Measurements from ENCODE around the gene ALKBH7.

ALKBH7 gene

DNA sequence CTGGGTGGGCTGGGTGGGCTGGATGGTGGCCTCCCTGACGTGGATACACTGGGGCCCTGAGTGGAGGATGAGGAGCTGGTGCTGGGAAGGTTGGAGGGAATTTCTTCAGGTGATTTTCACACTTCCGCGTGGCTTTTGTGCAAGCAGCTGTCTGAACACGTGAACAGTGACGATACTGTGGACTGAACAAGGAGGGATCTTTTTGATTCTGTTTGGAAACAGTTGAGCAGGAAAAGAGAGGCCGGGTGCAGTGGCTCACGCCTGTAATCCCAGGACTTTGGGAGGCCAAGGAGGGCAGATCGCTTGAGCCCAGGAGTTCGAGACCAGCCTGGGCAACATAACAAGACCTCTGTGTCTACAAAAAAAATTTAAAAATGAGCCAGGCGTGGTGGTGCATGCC lies 29.5 kb downstream of the ALKBH7 start:
- DNase-seq: no peak

GRCh38 chr19:6402837-6403608 lies 30.4 kb downstream of the ALKBH7 start:
- DNase-seq: peak in 1 of 2 experiments; percentile 42

DNA sequence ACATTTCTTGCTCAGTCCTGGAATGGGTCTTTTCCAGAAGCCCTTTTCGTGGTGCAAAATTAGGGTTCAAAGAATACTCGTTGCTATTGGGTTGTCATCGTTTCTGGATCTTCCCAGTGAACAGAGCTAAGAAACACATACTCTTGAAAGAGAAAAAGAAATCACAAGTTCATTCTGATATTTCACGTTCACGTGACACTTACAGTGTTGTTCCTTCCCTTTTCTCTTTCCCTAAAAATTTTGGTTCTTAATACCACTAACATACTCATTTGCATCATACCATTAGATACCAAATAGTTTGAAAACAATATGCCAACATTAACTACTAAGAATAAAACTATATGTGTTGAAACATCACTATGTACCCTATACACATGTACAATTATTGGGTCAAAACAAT lies 33.8 kb downstream of the ALKBH7 start:
- no peak for DNase-seq

GRCh38 chr19:6409346-6409745 lies 36.8 kb downstream of the ALKBH7 start:
- DNase-seq: no peak

- DNase-seq: no peak
Observed at GRCh38 chr19:6412061-6412446, 39.5 kb downstream of the ALKBH7 start.

GRCh38 chr19:6412447-6413091 lies 40.0 kb downstream of the ALKBH7 start:
- DNase-seq: no peak

- DNase-seq: no peak
Observed at GRCh38 chr19:6413291-6413690, 40.7 kb downstream of the ALKBH7 start.

GRCh38 chr19:6413721-6414643 lies 41.4 kb downstream of the ALKBH7 start:
- no peak for DNase-seq

DNA sequence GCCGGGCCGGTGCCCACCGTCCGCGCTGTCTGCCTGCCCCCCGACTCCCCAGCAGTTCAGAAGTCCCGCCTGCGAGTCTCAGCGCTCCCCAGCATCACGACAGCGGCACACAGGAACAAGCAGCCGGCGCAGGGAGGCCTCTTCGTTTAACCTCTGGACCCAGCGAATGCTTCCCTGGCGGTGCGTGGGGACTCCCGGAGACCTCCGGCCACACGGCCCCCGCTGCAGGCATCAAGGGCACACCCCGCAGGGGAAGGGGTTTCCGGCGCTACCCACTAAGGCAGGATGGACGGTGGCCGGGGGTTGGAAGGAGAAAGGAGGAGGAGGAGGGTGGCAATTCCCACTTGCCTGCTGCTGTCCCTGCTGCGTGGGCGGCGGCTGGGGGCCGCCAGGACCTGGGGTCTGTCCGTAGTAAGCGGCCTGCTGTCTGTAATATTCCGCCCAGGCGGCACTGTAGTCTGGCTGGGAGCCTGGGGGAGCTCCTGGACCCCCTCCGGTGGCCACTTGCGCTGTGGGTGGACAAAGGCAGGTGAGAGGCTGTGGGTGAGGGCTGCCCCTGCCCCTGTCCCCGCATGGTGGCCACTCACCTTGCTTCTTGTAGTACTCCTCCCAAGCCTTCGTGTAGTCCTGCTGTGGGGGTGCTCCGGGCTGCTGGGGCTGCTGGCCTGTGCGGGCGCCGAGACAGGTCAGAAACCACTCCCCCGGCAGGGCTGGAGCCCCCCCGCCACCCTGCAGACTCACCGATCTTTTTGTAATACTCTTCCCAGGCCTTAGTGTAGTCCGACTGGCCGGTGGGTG lies 42.4 kb downstream of the ALKBH7 start:
- DNase-seq: no peak

- no peak for DNase-seq
Observed at GRCh38 chr19:6415591-6416190, 43.1 kb downstream of the ALKBH7 start.

DNA sequence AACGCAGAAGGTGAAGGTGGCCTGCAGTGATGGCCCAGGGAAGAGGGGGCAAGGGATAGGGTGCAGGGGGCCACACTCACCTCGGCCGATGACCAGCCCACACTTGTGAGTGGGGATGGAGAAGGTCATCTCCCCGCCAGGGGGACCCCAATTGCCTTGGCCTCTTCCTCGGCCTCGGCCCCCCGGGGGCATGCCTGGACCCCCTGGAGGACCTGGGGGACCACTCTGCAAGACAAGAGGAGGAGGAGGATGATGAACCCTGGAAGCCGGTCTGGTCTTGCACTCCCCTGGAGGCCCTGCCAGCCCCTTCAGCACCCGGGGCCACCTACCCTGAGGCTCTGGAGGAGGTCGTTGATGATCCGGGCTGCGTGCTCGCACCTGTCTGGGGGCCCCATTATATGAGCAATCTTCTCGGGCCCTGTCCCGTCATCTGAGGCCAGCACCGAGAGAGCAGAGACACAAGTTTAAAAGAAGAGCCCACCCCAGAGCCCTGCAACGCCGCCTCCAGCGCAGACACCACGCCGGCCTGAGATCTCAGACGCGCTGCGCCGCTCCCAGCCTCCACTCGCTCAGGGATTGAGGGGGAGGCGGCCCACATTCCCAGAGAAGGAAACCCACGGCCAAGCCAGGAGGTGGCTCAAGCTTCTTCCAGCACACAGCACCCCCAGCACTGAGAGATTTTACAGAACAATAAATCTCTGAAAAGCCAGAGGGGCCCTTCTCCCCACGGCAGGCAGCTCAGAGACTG lies 44.2 kb downstream of the ALKBH7 start:
- DNase-seq: no peak

DNA sequence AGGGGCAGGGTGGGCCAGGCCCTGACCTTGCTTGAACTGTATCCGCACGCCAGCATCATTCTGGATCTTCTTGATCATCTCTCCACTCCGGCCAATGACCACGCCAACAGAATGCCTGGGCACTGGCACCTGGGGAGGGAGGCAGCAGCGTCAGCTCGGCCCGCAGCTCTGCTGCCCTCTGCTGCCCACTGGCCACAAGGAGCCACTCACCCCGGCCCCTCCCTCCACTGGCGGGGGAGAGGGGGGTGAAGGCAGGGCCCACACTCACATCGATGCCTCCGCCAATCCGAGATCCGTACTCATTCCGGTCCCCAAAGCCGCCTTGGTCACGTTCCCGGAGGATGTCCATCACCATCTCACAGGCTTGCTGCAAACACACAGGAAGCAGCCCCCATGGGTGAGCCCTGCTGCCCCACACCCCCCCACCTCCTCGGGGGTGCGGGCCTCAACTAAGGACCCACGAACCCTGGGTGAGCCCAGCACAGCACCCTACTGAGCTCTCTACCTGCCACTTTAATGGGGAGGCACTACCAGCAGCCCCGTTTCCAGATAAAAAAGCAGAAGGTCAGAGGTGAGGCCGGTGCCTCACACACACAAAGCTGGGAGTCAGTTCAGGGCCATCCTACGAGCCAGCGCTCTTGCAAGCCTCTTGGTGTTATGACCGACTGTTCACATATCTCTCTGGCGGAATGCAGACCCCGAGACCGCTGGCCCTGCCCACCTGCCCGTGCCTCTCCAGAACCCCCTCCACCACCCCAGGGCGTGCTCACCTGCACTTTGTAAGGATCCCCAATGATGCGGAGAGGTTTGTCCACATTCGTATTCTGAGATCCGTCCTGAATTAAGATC lies 45.3 kb downstream of the ALKBH7 start:
- DNase-seq: no peak

DNA sequence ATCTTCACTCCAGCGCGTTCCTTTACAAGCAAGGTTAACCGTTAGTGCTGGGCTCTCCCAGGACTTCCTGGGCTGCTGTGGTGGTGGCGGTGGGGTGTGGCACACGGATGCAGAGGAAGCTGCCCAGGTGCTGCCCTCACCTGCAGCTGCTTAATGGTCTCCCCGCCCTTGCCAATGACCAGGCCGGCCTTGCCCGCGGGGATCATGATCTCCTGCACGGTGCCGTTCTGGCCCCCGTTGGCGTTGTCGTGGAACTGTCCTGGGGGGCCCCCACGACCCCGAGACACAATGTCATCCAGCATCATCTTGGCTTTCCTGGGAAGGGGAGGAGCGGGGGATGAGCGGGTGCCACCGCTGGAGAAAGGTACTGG lies 46.0 kb downstream of the ALKBH7 start:
- no peak for DNase-seq

DNA sequence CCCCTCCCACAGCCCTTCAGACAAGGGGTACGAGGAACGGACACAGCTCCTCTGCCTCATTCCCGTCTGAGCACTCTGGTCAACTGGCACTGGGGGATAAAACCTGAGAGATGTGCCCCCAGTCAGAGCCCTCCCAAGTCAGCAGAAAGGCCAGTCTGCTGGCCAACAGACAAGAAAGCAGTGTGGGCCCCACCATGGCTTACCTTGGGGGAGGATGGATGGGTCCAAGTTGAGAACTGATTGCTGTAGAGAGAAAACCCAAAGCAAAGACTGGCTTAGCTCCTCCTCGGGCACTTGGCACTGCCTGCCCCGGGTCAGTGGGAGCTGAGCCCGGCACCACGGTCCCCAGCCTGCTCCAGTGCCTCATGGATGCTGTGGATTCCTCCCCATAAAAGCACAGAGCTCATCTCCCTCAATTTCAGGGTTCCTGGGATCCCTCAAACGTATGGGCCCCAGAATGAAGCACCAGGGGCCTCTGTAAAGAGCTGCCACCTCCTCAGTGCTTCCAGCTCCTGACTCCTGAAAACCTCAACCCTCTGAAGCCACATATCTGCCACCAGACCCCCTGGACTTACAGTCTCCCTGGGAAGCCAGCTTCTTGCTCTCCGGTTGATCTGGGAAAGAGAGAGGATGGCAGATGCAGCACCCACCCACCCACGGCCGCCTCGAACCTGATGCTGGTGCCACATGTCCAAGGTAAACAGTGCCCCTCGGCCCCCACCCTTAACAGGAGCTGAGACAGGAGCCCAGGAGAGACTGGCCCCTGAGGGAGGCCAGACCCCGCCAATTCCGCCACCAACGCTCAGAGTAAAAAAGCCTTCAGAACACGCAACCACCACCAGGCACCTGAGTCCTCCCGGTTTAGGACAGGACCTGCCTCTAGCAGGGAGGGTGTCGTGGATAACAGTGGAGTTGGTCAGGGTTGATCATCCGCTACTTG lies 48.8 kb downstream of the ALKBH7 start:
- DNase-seq: no peak

GRCh38 chr19:6423499-6424194 lies 51.1 kb downstream of the ALKBH7 start:
- peak in 1 of 2 experiments; percentile 44 for DNase-seq

- no peak for DNase-seq
Observed at GRCh38 chr19:6424195-6424938, 51.8 kb downstream of the ALKBH7 start, which contains the start of gene KHSRP. KHSRP (minus strand) TSS chr19:6424811; CDS start chr19:6424701, 110 bp downstream.

All from NCI-H446 (cell line).